ACHN (cell line): ENCODE results near the gene CD300LD.

Experiments used
- DNase-seq: peaks from one replicate; pipeline ENCODE4 v3.0.0-alpha.2; 2015
- in situ Hi-C: cut with HindIII; loops from 2 replicates; pipeline ENCODE4 v1.10.0; 2017; ENCODE audit warnings: low sequenced_read_pairs, low pct_ligation_motif_present, low pct_unique_long_range_greater_than_20kb

The CD300LD gene

DNA sequence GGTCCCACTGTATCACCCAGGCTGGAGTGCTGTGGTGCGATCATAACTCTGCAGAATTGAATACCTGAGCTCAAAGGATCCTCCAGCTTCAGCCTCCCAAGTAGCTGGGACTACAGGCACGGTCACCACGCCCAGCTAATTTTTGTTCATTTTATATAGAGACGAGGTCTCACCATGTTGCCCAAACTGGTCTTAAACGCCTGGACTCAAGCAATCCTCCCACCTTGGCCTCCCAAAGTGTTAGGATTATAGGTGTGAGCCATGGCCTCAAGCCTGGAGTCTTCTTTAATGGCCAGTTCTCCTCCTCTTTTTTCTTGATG lies 61.3 kb downstream of the CD300LD start:
- DNase-seq, result no peak
- in situ Hi-C loops, result no loop called here
